OCI-M1 (cell line): Measurements from ENCODE around the gene CLIP3.
A peak's percentile ranks its signal among the peaks of the same experiment; 100 is the strongest.
"Not testable (repeated sequence)": the region's sequence is repeated elsewhere in the genome, so short reads cannot be mapped to it uniquely, and the experiment has no call there.

Source experiments
- DNase-seq: peaks from one replicate; lab custom pipeline; 2025; lab: John Stamatoyannopoulos, UW

CLIP3 gene

DNA sequence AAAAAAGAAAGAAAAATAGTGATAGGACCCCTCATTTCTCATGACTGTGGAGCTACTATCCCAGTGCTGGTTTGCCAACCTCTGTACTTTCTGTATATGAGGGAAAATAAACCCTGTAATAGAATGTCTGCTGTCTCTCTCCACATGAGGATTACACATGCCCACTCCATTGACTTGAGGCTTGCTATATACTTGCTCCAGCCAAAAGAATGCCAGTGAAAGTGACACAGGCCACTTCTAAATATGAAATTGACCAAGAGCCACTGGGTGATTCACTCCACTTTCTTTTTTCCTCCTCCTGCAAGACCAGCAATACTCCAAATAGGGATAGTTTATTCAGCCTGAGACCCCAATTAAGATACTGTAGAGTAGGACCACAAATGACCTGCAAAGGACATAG, 15.2 kb upstream of the CLIP3 start:
- no peak for DNase-seq

DNA sequence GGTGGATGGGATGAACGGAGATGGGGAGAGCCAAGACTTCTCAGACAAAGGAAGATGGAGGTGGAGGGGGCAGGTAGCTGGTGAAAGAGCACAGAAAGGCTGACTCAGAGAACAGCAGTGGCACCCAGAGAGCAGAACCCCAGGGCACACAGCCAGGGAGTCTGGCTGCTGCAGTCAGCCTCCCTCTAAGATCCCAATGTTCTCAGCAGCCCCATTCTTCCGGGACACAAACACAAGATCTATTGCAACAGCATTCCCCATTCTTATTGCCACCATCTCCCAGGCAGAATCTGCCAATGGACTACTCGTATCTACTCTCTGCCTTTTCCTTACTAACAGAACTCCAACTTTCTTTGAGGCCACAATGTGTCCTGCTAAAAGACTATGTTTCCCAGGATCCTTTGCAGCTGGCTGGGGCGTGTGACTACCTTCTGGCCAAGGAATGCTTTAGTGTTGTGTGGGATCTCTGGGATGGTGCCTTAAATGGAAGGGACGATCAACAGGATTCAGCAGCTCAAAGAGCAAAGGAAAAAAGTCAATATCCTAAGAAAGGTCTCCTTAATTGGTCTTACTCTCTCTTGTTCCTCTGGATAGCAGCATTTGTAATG, 13.9 kb upstream of the CLIP3 start:
- DNase-seq, result no peak

DNA sequence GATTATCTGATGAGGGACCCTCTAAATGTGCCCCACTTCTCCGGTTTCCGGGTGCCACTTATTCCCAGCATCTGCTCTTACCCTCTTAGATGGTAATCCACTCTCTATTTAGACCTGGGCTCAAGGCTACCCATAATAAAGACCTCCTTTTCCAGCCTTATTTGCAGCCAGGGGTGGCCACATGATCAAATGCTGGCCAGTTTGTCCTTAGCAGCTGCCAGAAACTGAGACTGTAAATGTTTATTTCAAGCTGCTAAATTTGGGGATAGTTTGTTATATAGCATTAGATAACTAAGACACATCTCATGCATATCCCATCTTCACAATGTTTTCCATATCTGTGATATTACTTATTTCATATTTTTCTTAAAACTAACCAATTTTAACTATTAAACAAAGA, 11.3 kb upstream of the CLIP3 start:
- DNase-seq, result no peak

DNA sequence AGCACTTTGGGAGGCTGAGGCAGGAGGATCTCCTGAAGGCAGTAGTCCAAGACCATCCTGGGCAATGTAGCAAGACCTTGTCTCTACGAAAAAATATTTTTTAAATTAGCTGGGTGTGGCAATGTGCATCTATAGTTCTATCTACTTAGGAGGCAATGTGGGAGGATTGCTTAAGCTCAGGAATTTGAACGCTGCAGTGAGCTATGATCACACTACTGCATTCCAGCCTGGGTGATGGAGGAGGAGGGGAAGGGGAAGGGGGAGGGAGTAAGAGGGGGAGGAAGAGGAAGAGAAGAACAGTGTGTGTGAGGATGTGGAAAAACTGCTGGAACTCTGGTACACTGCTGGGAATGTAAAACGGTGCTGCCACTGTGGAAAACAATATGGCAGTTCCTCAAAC, 9.2 kb upstream of the CLIP3 start:
- DNase-seq, result no peak

DNA sequence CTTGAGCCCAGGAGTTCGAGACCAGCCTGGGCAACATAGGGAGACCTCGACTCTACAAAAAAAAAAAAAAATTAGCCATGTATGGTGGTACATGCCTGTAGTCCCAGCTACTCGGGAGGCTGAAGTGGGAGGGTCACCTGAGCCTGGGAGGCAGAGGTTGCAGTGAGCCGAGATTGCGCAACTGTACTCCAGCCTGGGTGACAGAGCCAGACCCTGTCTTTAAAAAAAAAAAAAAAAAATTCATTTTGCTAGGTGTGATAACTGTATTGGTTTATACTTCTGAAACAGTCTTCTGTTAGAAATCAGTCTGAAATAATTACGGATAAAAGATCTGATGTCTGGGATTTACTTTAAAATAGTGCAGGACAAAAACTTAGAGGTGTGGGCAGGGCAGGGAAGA, 8.4 kb upstream of the CLIP3 start:
- not testable (repeated sequence) for DNase-seq

DNA sequence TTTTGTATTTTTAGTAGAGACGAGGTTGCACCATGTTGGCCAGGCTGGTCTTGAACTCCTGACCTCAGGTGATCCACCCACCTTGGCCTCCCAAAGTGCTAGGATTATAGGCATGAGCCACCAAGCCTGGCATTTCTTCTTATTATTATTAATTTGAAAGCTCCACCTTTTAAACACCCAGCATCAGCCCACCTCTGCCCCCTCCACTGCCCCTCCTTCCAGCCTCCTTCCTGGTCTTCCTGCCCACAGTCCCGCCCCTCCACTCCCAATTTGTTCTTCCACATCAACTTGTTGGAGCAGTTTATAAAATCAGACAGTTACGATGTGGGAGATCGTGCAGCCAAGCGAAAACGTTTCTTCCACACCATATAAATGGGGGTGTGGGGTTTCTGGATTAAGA, 7.8 kb upstream of the CLIP3 start:
- DNase-seq, result no peak

DNA sequence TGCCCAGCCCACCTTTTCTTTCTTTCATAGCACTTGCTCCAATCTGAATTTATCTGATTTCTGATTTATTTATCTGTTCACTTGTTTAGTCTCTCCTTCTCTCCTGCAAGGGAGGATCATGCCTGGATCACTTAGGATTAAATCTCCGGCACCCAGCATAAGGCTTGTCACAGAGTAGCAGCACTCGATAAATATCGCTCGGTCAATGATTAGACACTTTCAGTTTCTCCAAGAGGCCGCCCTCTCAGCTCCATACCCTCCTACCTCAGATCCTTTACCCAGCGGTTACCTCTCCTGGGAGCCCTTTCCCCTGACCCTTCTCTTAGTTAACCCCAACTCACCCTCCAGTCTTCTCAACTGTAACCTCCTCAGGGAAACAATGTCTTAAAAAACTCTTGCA, 1.4 kb downstream of the CLIP3 start:
- DNase-seq, result no peak

DNA sequence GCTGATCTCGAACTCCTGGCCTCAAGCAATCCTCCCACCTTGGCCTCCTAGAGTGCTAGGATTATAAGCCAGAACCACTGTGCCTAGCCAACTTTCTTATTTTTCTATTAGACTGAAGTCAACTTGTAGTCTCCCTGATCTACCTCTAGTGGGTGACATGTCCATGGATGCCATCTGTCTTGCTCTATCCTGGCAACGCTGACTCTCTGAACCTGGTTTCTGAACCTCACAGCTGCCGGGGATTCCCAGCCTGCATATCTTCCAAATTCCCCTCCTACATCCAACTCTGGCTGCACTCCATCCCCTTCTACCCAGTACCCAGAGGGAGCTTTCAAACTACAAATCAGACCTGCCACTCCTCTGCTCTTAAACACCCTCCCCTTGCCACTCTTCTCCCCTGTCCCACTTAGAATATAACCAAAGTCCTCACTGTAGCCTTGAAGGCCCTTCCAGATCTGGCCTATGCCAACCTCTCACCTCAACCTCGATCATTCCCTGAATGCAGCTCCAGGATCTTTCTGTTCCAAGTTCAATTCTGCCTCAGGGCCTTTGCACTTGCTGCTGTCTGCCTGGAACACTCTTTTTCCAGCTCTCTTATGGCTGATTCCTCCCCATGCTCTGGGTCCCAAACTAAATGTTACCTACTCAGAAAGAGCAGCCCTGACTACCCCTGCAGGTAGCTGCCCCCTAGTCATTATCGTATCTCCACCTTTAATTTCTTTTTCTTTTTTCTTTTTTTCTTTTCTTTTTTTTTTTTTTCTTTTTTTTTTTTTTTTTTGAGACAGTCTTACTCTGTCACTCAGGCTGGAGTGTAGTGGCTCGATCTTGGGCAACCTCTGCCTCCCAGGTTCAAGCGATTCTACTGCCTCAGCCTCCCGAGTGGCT, 2.2 kb downstream of the CLIP3 start:
- no peak for DNase-seq

DNA sequence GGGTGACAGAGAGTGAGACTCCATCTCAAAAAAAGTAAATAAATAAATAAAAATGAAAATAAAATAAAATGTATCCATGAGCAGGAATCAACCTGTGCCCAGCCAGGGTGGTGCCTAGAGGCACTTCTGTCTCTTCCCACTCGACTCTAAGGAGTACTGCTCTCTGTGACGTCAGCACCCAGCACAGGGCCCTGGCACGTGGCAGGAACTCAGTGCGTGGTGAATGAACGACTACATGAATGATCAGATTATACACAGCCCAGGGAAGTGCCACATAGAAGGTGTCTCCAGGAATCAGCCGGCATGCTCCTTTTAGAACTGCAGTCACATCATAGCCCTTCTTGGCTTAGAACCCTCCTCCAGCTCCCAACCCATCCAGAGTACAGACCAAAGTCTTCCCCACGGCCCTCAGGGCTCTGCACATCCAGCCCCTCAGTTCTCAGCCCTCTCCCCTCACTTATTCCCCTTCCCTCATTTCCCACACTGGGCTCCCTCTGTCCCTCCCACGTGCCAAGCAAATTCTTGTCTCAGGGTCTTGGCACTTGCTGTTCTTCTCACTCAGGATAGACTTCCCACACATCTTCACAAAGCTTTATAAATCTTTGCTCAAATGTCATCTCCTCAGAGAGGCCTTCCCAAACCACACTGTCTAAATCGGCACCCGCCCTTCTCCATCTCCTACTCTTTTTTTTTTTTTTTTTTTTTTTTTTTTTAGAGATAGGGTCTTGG, 4.2 kb downstream of the CLIP3 start:
- DNase-seq, result no peak

DNA sequence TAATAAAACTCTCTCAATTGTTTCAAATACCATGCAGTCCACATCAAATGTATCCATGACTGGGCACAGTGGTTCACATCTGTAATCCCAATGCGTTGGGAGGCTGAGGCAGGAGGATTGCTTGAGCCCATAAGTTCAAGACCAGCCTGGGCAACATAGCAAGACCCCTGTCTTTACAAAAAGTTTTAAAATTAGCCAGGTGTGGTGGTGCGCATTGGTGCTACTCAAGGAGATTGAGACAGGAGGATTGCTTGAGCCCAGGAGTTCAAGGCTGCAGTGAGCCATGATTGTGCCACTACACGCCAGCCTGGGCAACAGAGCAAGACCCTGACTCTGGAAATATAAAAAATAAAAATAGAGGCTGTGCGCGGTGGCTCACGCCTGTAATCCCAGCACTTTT, 5.0 kb downstream of the CLIP3 start:
- no peak for DNase-seq

DNA sequence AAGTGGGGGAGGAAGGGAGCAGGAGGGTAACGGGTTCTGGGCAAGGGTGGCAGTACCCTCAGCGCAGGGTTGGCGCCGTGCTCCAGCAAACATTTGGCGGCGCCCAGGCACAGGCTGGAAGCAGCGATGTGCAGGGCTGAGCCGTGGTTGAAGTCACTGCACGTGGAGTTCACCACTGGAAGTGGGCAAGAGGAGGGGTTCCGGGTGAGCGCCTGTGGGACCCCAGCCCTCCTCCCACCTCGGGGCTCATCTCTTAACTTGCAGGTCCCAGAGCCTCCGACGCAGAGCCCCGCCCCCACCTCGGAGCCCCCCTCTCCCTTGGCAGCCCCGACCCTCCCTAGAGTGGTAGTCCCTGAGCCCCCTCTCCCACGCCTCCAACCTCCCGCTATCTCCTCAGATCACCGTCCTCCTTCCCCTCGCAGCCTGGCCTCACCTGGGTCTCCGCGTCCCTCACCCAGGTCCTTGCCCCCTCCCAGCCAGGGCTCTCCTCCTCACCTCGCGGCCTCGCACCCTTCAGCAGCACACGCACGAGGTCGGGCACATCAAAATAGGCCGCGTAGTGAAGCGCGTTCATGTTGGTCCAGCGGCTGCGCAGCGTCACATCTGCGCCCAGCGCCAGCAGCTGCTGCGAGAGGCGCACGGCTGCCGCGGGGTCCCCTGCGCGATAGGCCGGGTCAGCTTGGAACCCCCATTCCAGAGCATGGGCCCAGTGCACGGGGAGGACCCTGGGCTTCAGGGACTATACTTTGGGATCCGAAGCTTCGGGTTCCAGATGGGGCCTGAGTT, 6.4 kb downstream of the CLIP3 start:
- DNase-seq, result no peak

DNA sequence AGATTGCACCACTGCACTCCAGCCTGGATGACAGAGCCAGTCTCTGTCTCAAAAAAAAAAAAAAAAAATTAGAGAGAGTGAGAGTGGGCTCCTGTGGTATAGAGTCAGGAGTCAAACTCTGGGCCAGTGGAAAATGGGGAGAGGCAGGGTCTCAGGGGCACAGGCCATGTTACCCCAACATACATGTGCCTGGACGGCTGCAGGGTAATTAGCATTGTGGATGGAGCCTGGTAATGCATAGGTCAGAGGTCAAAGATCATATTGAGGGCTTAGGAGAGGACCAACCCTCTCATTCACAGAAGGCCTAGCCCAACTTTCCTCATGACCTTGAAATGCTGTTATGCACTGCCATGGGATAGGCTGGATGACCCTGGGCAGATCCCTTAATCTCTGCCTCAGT, 7.1 kb downstream of the CLIP3 start:
- DNase-seq, result no peak

DNA sequence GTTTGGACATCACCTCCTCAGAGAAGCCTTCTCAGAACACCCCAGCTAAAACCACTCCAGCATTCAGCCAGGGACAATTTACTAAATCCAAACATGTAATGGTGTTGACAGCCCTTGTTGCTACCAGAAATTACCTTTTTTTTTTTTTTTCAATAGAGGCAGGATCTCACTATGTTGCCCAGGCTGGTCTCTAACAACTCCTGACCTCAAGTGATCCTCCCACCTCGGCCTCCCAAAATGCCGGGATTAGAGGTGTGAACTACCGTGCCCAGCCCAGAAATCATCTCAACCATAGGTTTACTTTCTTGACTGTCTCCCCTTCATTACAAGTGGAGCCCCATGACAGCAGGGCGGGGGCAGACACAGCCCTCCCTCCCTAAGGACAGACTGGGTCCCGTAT, 9.2 kb downstream of the CLIP3 start:
- DNase-seq, result no peak

DNA sequence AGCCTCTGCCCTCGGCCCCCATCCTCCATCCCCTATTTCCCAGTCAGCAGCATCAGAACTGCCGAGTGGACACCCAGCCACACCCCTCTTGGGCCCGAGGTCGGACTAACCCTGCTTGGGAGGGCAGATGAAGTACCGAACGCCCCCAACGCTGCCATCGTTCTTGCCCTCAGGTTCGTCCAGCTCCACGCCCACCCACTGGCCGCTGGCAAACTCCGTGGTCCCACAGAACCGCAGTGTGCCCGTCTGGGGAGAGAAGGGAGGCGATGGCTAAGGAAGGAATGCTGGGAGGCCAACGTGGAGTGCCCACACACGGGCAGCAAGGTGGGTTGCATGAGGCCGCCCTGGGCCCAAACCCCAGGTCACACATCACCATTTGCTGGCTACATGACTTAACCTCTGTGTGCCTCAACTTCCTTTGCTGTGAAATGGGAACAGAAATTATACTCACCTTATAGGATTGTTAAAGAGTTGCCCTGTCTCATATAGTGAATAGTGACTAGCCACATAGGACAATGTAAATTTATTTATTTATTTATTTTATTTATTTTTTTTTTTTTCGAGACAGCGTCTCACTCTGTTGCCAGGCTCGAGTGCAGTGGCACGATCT, 13.5 kb downstream of the CLIP3 start:
- DNase-seq, result no peak

DNA sequence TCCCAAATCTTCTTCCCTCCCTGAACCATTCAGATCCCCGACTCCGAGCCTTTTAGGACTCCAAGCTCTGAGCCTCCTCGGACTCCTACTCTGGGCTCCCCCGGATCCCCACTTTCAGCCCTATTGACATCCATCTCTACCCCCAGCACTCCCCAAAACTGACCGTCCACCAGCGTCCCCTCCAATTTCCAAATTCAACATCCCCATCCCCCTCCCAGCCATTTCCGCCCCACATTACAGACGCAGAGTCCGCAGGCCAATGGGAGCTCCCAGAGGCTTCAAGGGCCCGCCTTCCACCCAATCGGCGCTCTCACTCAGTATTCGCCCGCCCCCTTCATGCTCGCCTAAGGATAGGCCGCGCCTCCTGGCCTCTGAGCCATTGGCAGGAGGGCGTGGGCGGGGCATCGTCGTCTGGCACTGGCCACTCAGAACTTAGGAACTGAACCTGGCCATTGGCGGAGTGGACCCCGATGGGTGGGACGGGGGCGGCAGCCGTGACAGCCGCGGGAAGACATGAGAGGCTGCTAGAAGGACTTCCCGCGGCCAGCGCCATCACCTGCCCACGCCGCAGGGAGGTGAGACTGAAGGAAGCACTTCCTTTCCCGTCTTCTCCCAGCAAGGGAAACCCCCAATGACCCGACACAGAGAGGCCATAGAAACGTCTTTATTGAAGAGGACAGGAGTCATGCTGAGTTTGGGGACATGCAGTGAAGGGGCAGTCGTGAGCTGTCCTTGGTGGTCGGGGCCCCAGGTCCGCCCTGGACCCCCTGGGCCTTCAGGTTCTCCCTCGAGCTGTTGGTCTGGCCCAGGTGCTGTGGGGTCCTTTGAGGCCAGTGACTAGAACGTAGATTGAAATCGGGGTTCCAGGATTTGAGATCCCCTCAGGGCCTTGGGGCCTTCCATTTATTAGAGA, 18.4 kb downstream of the CLIP3 start, which contains the start of gene ALKBH6:
Gene ALKBH6, minus strand, starts transcription at position 202 of the 913 bp plus-strand sequence. CDS start 816 bp downstream, outside the sequence.
- DNase-seq, result peak; percentile 100

DNA sequence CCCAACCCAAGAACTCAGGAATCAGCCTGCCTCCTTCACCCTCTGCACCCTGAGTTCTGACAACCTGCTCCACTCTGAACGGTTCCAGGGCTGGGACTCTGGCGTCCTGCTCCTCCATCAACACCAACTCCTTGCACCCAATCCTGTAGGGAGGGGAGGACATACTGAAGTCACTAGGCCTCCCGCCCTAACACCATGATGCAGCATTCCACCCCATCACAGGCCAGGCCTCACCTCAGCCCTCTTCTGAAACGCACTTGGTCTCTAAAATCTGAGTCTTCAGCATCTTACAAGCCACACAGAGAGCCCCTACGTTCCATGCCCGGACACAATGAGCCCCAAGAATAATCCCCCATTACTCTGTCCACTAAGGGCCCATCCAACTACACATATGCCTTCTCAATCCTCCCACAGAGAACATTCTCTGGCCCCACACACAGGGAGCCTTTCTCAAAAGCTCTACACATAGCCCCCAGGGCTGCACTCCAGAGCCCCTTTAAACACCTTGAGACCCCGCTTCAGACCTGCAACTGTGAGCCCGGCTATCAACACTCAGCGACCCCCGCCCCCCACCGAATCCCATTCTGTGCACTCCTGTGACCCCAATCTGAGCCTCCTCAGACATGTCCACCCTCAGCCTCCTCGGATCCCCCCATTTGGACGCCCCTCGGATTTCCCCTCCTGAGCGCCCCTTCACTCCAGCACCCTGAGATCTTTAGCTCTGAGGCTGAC, 19.2 kb downstream of the CLIP3 start:
- DNase-seq, result no peak

DNA sequence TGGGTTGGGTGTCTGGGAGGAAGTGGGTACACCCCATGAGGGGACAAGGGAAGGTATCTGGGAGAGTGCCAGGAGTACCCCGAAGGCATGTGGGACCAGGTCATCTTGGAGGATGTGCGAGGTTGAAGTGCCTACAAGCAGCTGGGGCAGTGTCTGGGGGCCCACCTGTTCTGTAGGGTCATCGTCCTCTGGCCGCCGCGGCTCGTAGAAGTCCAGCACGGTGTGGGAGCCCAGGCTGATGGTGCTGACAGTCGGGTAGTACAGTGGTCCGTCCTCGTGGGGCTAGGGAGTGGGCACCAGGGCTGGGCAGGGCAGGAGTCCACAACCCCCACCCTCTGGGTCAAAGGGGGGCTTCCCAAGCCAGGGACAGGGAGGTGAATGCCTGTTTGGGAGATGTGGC, 22.3 kb downstream of the CLIP3 start:
- DNase-seq, result no peak

DNA sequence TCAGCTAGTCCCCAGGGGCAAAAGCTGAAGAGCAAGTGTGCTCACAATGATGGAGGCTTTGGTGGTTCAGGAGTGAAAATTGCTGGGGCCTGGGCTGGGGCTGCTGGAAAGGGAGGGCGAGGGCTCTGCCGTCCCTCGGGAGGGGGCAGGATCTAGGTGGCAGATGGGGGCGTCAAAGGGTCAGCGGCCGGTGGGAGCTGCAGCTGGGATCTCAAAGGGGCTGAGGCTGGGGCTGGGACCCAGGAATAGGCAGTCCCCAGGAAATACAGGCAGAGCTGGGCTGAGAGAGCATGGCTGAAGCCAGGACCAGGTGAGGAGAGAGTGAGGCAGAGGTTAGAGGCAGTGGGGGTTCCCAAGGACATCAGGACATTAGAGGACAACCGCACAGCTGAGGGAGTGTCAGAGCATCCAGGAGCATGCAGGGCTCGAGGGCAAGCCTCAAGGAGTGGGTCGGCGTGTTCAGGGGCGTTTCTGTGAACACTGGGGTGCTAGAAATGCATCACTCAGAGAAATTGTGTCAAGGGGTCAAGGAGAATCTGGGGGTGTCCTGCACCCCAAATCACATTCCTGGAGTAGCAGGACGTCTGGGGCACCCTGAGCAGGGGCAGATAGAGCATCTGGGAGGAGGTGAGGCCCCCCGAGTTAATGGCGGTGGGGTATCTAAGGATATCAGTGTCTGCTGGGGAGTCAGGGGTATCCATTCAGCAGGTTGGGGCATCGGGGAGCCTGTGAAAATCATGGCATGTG, 22.9 kb downstream of the CLIP3 start:
- DNase-seq, result no peak

DNA sequence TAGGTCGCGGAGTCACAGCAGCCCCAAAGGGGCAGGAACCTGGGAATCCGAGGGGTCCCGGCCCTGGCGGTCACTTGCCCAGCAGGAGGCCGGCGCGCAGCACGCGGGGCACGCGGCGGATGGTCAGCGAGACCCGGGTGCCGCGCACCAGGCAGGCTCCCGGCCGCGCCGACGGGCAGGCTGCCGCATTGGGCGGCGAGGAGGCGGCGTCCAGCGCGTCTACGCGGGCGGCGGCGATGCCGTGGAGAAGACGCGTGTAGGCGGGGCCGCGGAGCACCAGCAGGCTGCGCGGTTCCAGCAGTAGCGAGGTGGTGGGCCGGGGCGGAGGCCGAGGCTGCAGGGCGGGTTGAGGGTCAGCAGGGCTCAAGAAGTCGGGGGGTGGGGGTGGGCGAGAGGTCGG, 23.5 kb downstream of the CLIP3 start:
- DNase-seq, result peak; percentile 60
